Neuronal stem cell (in vitro differentiated cells): ENCODE measurements around the gene SLC1A7.

Experiments used
- DNase-seq: peaks from one replicate; pipeline ENCODE4 v3.0.0-alpha.2; 2013; ENCODE audit warnings: low spot score
- H2AFZ ChIP-seq: one replicate; pipeline ENCODE4 v1.6.1; 2013; ENCODE audit warnings: mild to moderate bottlenecking, low read length, inconsistent platforms
- H2AK5ac ChIP-seq: 2 replicates; pipeline ENCODE4 v1.6.1; 2013; ENCODE audit warnings: low read depth, mild to moderate bottlenecking, inconsistent platforms, low read length, moderate library complexity, mixed read lengths
- H2BK120ac ChIP-seq: 2 replicates; pipeline ENCODE4 v1.6.1; 2013; ENCODE audit warnings: low read depth, mild to moderate bottlenecking, inconsistent platforms, low read length, moderate library complexity, mixed read lengths
- H2BK12ac ChIP-seq: one replicate; pipeline ENCODE4 v1.6.1; 2013; ENCODE audit warnings: low read length, inconsistent platforms
- H2BK15ac ChIP-seq: 2 replicates; pipeline ENCODE4 v1.6.1; 2013; ENCODE audit warnings: mild to moderate bottlenecking, low read length, inconsistent platforms, mixed read lengths
- H2BK5ac ChIP-seq: one replicate; pipeline ENCODE4 v1.6.1; 2013; ENCODE audit warnings: inconsistent platforms, mild to moderate bottlenecking, low read length, moderate library complexity
- H3K14ac ChIP-seq: one replicate; pipeline ENCODE4 v1.6.1; 2013; ENCODE audit warnings: low read length, inconsistent platforms
- H3K18ac ChIP-seq: 2 replicates; pipeline ENCODE4 v1.6.1; 2013; ENCODE audit warnings: low read length, inconsistent platforms
- H3K23ac ChIP-seq: 2 replicates; pipeline ENCODE4 v1.6.1; 2013; ENCODE audit warnings: low read depth, mild to moderate bottlenecking, mixed read lengths, low read length, inconsistent platforms; ENCODE audit not compliant: poor library complexity
- H3K27ac ChIP-seq: replicated peaks from 3 replicates; pipeline ENCODE4 v1.5.1; 2013; ENCODE audit warnings: low read length, inconsistent platforms
- H3K27me3 ChIP-seq, 3 experiments: 2 replicates each; pipeline ENCODE4 v1.6.1; 2013; ENCODE audit warnings: low read length in 3 of 3, mild to moderate bottlenecking in 2 of 3, inconsistent platforms in 1 of 3, low read depth in 1 of 3, mixed read lengths in 1 of 3, moderate library complexity in 1 of 3; ENCODE audit not compliant: control insufficient read depth in 3 of 3, insufficient read depth in 3 of 3
- H3K36me3 ChIP-seq, 2 donors: replicated peaks in 1 of 2; 2 replicates each; pipeline ENCODE4 v1.6.1; 2013; ENCODE audit warnings: low read length in 2 of 2; ENCODE audit not compliant: control insufficient read depth in 2 of 2, insufficient read depth in 2 of 2
- H3K4ac ChIP-seq: 2 replicates; pipeline ENCODE4 v1.6.1; 2013; ENCODE audit warnings: inconsistent platforms, mild to moderate bottlenecking, low read length, moderate library complexity
- H3K4me1 ChIP-seq, 2 donors: 1 replicate in 1 of 2; 2 replicates in 1 of 2; pipeline ENCODE4 v1.6.1; 2013; ENCODE audit warnings: low read length in 2 of 2, low read depth in 1 of 2; ENCODE audit not compliant: control insufficient read depth in 2 of 2, insufficient read depth in 1 of 2
- H3K4me2 ChIP-seq: one replicate; pipeline ENCODE4 v1.6.1; 2013; ENCODE audit warnings: mild to moderate bottlenecking, low read length, inconsistent platforms; ENCODE audit not compliant: insufficient read depth, poor library complexity, severe bottlenecking
- H3K4me3 ChIP-seq, 2 donors: 2 replicates each; pipeline ENCODE4 v1.5.1; 2013; ENCODE audit warnings: low read length in 2 of 2, mild to moderate bottlenecking in 2 of 2, inconsistent platforms in 1 of 2, moderate library complexity in 1 of 2
- H3K79me1 ChIP-seq: one replicate; pipeline ENCODE4 v1.6.1; 2013; ENCODE audit warnings: low read depth, mild to moderate bottlenecking, inconsistent platforms, low read length, moderate library complexity
- H3K9ac ChIP-seq: one replicate; pipeline ENCODE4 v1.6.1; 2013; ENCODE audit warnings: mild to moderate bottlenecking, low read depth, low read length, inconsistent platforms; ENCODE audit not compliant: poor library complexity
- H3K9me3 ChIP-seq, 2 donors: replicated peaks in 1 of 2; 2 replicates each; pipeline versions ENCODE3 to v1.6.1; 2013; ENCODE audit warnings: low read length in 2 of 2, mild to moderate bottlenecking in 2 of 2, inconsistent platforms in 1 of 2, low read depth in 1 of 2, mixed read lengths in 1 of 2, moderate library complexity in 1 of 2; ENCODE audit not compliant: control insufficient read depth in 2 of 2, insufficient read depth in 1 of 2
- H4K8ac ChIP-seq: one replicate; pipeline ENCODE4 v1.6.1; 2013; ENCODE audit warnings: low read depth, mild to moderate bottlenecking, inconsistent platforms, low read length, moderate library complexity
- H4K91ac ChIP-seq: one replicate; pipeline ENCODE4 v1.6.1; 2013; ENCODE audit warnings: low read length, low read depth, mild to moderate bottlenecking, inconsistent platforms; ENCODE audit not compliant: poor library complexity
- WGBS, 2 donors: extraction: QIAGEN DNeasy Blood & Tissue Kit; methylation state at CpG; one replicate each; pipeline ENCODE4 v1.1.7; 2013; ENCODE audit warnings: missing lambda C conversion rate in 2 of 2, mixed read lengths in 1 of 2; ENCODE audit not compliant: insufficient read length in 2 of 2, insufficient replicate concordance in 1 of 2; ENCODE audit errors: extremely low coverage in 2 of 2; 5-methylcytosine and 5-hydroxymethylcytosine counted together

The SLC1A7 gene

DNA sequence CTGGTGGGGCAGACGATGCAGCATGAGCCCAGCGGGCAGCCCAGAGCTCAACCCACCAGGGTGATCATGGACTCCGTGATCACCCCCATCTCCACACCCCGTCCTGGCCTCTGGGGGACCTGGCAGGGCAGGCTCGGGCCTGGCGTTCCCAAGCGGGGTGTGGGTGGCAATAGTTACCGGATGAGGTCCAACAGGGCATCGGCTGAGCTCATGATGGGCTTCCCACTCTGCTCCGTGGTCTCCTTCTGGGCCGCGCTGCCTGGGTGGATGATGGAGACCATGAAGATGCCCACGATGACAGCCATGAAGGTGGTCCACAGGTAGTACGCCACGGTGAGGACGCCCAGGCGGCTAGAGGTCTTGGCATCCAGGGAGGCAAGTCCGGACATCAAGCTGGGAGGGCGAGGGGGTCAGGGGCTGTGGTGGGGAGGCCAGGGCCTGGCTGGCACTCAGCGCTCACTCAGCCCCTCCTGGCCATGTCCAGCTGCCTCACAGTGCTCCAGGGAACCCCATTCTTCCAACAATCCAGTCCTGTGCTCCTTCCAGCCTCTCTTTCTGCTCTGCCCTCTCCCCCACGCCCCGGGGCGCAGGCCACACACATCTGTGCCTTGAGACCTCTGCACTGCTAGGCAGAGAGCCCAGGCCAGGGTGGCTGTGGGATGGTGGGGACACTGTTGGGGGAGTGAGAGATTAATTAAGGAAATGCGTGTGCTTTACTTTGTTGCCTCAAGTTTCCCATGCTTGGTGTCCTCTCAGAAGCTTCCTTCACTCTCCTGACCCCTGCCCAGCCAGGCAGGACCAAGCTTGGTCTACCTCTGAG, 27.6 kb downstream of the SLC1A7 start:
- no peaks in the 10 kb centered on the region for H3K36me3 ChIP-seq
- DNase-seq: no peak
- no peak overlapping the region for H3K4me2 ChIP-seq
- H3K79me1 ChIP-seq: peaks cover 3% of the 10 kb centered on the region
- peak overlapping the region; percentile 31 for H2BK12ac ChIP-seq
- peak overlapping the region; percentile 40 for H3K23ac ChIP-seq
- no peak overlapping the region for H3K14ac ChIP-seq
- no peak overlapping the region for H3K27ac ChIP-seq
- no peak overlapping the region for H2AFZ ChIP-seq
- H4K8ac ChIP-seq: no peak overlapping the region
- H2BK5ac ChIP-seq: no peak overlapping the region
- H3K27me3 ChIP-seq: peaks cover 0 to 26% (median 11%) of the 10 kb centered on the region in 3 experiments
- H2AK5ac ChIP-seq: peak overlapping the region; percentile 71
- no peak overlapping the region for H4K91ac ChIP-seq
- no peak overlapping the region for H3K4me3 ChIP-seq
- no peaks in the 10 kb centered on the region for H3K9me3 ChIP-seq
- peak overlapping the region; percentile 73 for H3K18ac ChIP-seq
- H3K4me1 ChIP-seq: peaks cover 7 to 25% of the 10 kb centered on the region in 2 donors
- peak overlapping the region; percentile 72 for H3K9ac ChIP-seq
- H3K4ac ChIP-seq: peak overlapping the region; percentile 15
- peak overlapping the region; percentile 51 for H2BK120ac ChIP-seq
- H2BK15ac ChIP-seq: peak overlapping the region; percentile 75
- no CpG with 5 or more reads among the region's 24 CpGs for WGBS, 2 donors

DNA sequence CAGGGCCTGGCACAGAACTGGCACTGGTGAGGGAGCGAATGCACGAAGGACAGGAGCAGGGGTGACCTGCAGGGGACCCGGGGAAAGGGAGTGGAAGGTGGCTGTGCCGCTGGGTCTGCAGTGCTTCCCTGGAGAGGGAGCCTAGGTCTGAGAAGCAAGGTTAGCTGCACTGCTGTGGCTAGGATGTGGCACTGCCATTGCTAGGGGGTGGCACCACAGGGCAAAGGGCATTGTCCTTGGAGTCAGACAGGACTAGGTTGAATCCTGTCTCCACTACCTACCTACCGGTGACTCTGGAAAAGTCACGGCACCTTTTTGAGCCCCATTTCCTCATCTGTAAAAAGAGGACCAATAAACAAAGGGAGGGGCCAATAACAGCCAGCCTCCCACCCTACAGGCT, 28.3 kb downstream of the SLC1A7 start:
- DNase-seq: no peak
- H2AK5ac ChIP-seq: peak overlapping the region; percentile 71
- no peaks in the 10 kb centered on the region for H3K9me3 ChIP-seq
- no CpG with 5 or more reads among the region's 6 CpGs for WGBS, 2 donors
- H3K4ac ChIP-seq: no peak overlapping the region
- H4K91ac ChIP-seq: no peak overlapping the region
- peak overlapping the region; percentile 75 for H2BK15ac ChIP-seq
- no peaks in the 10 kb centered on the region for H3K36me3 ChIP-seq
- H2BK12ac ChIP-seq: peak overlapping the region; percentile 27
- H4K8ac ChIP-seq: no peak overlapping the region
- no peak overlapping the region for H3K27ac ChIP-seq
- H2BK5ac ChIP-seq: no peak overlapping the region
- H3K4me1 ChIP-seq: peaks cover 7 to 24% of the 10 kb centered on the region in 2 donors
- peaks cover 0 to 23% (median 11%) of the 10 kb centered on the region in 3 experiments for H3K27me3 ChIP-seq
- H2AFZ ChIP-seq: no peak overlapping the region
- H3K4me2 ChIP-seq: no peak overlapping the region
- no peak overlapping the region for H3K9ac ChIP-seq
- H3K23ac ChIP-seq: peak overlapping the region; percentile 56
- no peak overlapping the region for H3K14ac ChIP-seq
- peaks cover 3% of the 10 kb centered on the region for H3K79me1 ChIP-seq
- no peak overlapping the region for H3K4me3 ChIP-seq
- H3K18ac ChIP-seq: peak overlapping the region; percentile 50
- H2BK120ac ChIP-seq: peak overlapping the region; percentile 51

DNA sequence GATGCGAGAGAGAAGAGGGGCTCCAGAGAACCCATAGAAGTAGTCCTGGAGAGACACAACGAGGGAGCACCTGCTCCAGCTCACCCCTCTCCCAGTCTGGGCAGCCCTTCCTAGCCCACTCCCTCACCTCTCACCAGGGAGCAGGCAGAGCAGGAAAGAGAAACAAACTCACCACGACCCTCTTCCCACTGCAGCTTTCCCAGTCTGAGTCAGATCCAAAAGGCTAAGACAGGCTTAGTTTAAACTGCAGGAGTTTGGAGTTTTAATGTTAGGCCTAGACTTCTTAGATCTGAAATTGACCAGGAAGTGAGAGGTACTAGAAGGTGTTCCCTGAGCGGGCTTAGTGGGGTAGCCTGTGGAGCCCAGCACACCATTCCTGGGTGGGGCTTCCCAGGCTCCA, 29.6 kb downstream of the SLC1A7 start:
- no CpG with 5 or more reads among the region's 4 CpGs for whole genome bisulfite sequencing, 2 donors

DNA sequence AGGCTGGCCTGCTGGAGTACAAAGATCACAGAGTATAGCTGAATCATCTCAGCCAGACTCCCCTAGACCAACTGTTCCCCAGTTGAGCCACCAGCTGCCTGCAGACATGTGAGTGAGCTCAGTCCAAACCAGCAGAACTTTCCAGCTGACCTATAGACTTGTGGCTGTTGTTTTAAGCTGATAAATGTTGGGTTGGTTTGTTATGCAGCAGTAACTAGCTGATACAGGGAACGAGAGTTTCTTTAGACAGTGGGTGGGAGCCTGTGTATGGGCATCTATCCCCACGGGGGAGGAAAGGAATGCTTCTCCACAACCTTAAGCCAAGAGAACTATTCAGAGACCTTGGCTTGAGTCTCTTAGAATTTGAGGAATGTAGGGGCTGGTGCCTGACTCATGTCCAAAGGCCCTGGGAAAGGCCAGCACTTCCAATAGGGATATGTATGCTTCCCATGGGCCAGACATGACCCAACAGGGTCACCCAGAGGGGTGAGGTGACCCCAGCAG, 30.1 kb downstream of the SLC1A7 start:
- Histone ChIP-seq H2BK120ac (no peak overlapping the region), H3K23ac (no peak overlapping the region), H3K4me2 (no peak overlapping the region), H3K4me1 (peaks cover 7 to 23% of the 10 kb centered on the region in 2 donors), H4K91ac (no peak overlapping the region), H3K27me3 (peaks cover 0 to 24% (median 9%) of the 10 kb centered on the region in 3 experiments), H2AFZ (no peak overlapping the region), H2BK12ac (no peak overlapping the region), H2AK5ac (no peak overlapping the region), H3K27ac (no peak overlapping the region), H3K9me3 (no peaks in the 10 kb centered on the region), H2BK15ac (no peak overlapping the region), H3K14ac (no peak overlapping the region), H4K8ac (no peak overlapping the region), H3K4me3 (no peak overlapping the region), H3K79me1 (peaks cover 3% of the 10 kb centered on the region), H2BK5ac (no peak overlapping the region), H3K18ac (no peak overlapping the region), H3K9ac (no peak overlapping the region), H3K36me3 (no peaks in the 10 kb centered on the region), H3K4ac (no peak overlapping the region)
- no peak for DNase-seq
- WGBS, 2 donors: no CpG with 5 or more reads among the region's 2 CpGs

More for the DNA sequence above, 29.6 kb downstream of the SLC1A7 start:
- no peak overlapping the region for H3K23ac ChIP-seq
- no peaks in the 10 kb centered on the region for H3K9me3 ChIP-seq
- H3K4me3 ChIP-seq: no peak overlapping the region
- H2BK5ac ChIP-seq: no peak overlapping the region
- H4K91ac ChIP-seq: no peak overlapping the region
- peaks cover 0 to 26% (median 11%) of the 10 kb centered on the region in 3 experiments for H3K27me3 ChIP-seq
- H2BK12ac ChIP-seq: no peak overlapping the region
- H2AFZ ChIP-seq: no peak overlapping the region
- peaks cover 3% of the 10 kb centered on the region for H3K79me1 ChIP-seq
- no peak overlapping the region for H3K9ac ChIP-seq
- no peak for DNase-seq
- no peak overlapping the region for H3K27ac ChIP-seq
- no peak overlapping the region for H3K4ac ChIP-seq
- no peak overlapping the region for H2BK15ac ChIP-seq
- no peaks in the 10 kb centered on the region for H3K36me3 ChIP-seq
- no peak overlapping the region for H3K4me2 ChIP-seq
- no peak overlapping the region for H2BK120ac ChIP-seq
- H3K14ac ChIP-seq: no peak overlapping the region
- H3K18ac ChIP-seq: no peak overlapping the region
- no peak overlapping the region for H2AK5ac ChIP-seq
- peaks cover 7 to 25% of the 10 kb centered on the region in 2 donors for H3K4me1 ChIP-seq
- no peak overlapping the region for H4K8ac ChIP-seq
